Adrenal gland (tissue), 12 donors: ENCODE data around the gene TAL1. TPM values are rescaled to one million over a fixed set of nuclear protein-coding genes. Genes with fewer than 3 reads are reported as not detected.
A peak's percentile ranks its signal among the peaks of the same experiment; 100 is the strongest.

Experiments
- DNase-seq, 7 donors: peaks; one replicate each; pipeline ENCODE4 v3.0.0-alpha.2; 2019 to 2020
- H3K27ac ChIP-seq, 5 donors: fragments of 200-600 bp; sonication (generic) in 4 of 5; 1 replicate in 3 of 5; 2 replicates in 2 of 5; pipeline versions ENCODE4 v1.5.1 to v1.8.0; 2016 to 2020; ENCODE audit warnings: mild to moderate bottlenecking in 1 of 5
- H3K27me3 ChIP-seq: fragments of 200-600 bp; 2 replicates; pipeline ENCODE4 v1.8.0; 2021
- H3K36me3 ChIP-seq, 2 donors: fragments of 200-600 bp; replicated peaks in 1 of 2; 1 replicate in 1 of 2; 2 replicates in 1 of 2; pipeline versions ENCODE4 v1.5.1 to v1.8.0; 2018 to 2022
- H3K4me1 ChIP-seq, 2 donors: fragments of 200-600 bp; replicated peaks in 1 of 2; 1 replicate in 1 of 2; 2 replicates in 1 of 2; pipeline versions ENCODE4 v1.5.1 to v1.8.0; 2018 to 2021
- H3K4me3 ChIP-seq, 4 donors: fragments of 200-600 bp; sonication (generic) in 3 of 4; one replicate each; pipeline ENCODE4 v1.5.1; 2016 to 2018
- H3K9me3 ChIP-seq, 3 donors: fragments of 200-600 bp; sonication (generic) in 1 of 3; replicated peaks in 1 of 3; 1 replicate in 2 of 3; 2 replicates in 1 of 3; pipeline versions ENCODE4 v1.5.1 to v1.8.0; 2016 to 2021
- POLR2A ChIP-seq, 2 donors: fragments of 450-650 bp; IDR thresholded peaks; one replicate each; pipeline ENCODE4 v1.6.1; 2017; ENCODE audit warnings: antibody characterized with exemption in 2 of 2, mild to moderate bottlenecking in 2 of 2, moderate library complexity in 1 of 2
- WGBS, 4 donors: extraction: QIAGEN DNeasy Blood & Tissue Kit in 2 of 4; methylation state at CpG; one replicate each; pipeline versions ENCODE4 v1.1.5 to v1.1.7; 2013 to 2017; 5-methylcytosine and 5-hydroxymethylcytosine counted together
- intact Hi-C, 2 donors: fragments of 100-400 bp; cut with DNase I; formaldehyde crosslinking; loops; one replicate each; pipeline versions ENCODE4 v1.14.1 to v1.15.0; 2022 to 2023
- polyA plus RNA-seq, 3 donors: library from polyadenylated mRNA; stranded (reverse); fragments of 200-250 nt in 2 of 3; fragments of 350-450 nt in 1 of 3; fragmentation: Illumina TruSeq in 1 of 3; extraction: RNeasy Lipid Tissue Mini Kit (QIAGEN cat#74804) in 1 of 3; gene quantifications; one replicate each; pipeline ENCODE4 v1.2.3, GENCODE V29; 2013 to 2014
- total RNA-seq, 9 donors: library from RNA; depleted of rRNA in 4 of 9; stranded (reverse); fragments of >200 nt in 4 of 9; fragments of 120-200 nt in 1 of 9; fragmentation: NEBNext Ultra II Directional in 1 of 9; extraction: Animal tissue kit (Norgen Biotek cat#: 25700) in 1 of 9; gene quantifications; one replicate each; pipeline versions ENCODE4 v1.1.0 to v1.2.4, GENCODE V29; 2013 to 2023
- TF ChIP-seq, protein P1 (sequence below), 6 experiments: fragments of 450-650 bp in 4 of 6; fragments of 200-600 bp in 2 of 6; sonication (generic) in 1 of 6; IDR thresholded peaks; 1 replicate in 5 of 6; 2 replicates in 1 of 6; pipeline versions ENCODE4 v1.5.1 to v1.8.0; 2016 to 2021; ENCODE audit warnings: antibody characterized with exemption in 6 of 6, mild to moderate bottlenecking in 2 of 6, moderate library complexity in 1 of 6
- donor health status: healthy with polysubstance abuse.
- donor health status: Bipolar disorder and iron deficiency.
- donor health status: DM: yes; HTN: yes; CAD: no.
- donor health status: DM: no; HTN: no; CAD: no.
- donor health status: DM: no; HTN: no; CAD: no.
- donor health status: DM: yes; HTN: yes; CAD: no.

TAL1 gene
- total and polyA plus RNA-seq, 12 donors = 1.2 to 13.4 (median 3.2) TPM

- peak in 1 of 7 donors; percentile 14 for DNase-seq
- Histone ChIP-seq H3K27ac (no peak overlapping the region), H3K4me1 (peaks cover 6 to 8% of the 10 kb centered on the region in 2 donors), H3K9me3 (no peaks in the 10 kb centered on the region), H3K4me3 (no peak overlapping the region), H3K27me3 (peaks cover 1% of the 10 kb centered on the region), H3K36me3 (no peaks in the 10 kb centered on the region)
- WGBS, 4 donors = 92 to 96% (median 94%) methylated on average over 10 to 13 of the region's 13 CpGs
- TF ChIP-seq POLR2A (IDR thresholded peaks at IDR 0.05) = no peak
- TF ChIP-seq, protein P1, sequence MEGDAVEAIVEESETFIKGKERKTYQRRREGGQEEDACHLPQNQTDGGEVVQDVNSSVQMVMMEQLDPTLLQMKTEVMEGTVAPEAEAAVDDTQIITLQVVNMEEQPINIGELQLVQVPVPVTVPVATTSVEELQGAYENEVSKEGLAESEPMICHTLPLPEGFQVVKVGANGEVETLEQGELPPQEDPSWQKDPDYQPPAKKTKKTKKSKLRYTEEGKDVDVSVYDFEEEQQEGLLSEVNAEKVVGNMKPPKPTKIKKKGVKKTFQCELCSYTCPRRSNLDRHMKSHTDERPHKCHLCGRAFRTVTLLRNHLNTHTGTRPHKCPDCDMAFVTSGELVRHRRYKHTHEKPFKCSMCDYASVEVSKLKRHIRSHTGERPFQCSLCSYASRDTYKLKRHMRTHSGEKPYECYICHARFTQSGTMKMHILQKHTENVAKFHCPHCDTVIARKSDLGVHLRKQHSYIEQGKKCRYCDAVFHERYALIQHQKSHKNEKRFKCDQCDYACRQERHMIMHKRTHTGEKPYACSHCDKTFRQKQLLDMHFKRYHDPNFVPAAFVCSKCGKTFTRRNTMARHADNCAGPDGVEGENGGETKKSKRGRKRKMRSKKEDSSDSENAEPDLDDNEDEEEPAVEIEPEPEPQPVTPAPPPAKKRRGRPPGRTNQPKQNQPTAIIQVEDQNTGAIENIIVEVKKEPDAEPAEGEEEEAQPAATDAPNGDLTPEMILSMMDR (IDR thresholded peaks at IDR 0.05) = no peak
- intact Hi-C loops = loop anchor here (10.0 kb wide), 2 partner anchors 248 to 538 kb away; partner anchors contain the start of gene FOXD2 (in 1 of the 2)
Measured at GRCh38 chr1:47186267-47187185, 45.5 kb downstream of the TAL1 start.

- Histone ChIP-seq H3K27me3 (peaks cover 8% of the 10 kb centered on the region), H3K4me3 (no peak overlapping the region), H3K4me1 (peaks cover 3 to 5% of the 10 kb centered on the region in 2 donors), H3K27ac (no peak overlapping the region), H3K9me3 (no peaks in the 10 kb centered on the region), H3K36me3 (no peaks in the 10 kb centered on the region)
- intact Hi-C loops = loop anchor here (5.0 to 10.0 kb wide), 3 partner anchors 72 to 540 kb away; partner anchors contain the start of gene FOXD2 (in 1 of the 2)
- no peak for TF ChIP-seq POLR2A (IDR thresholded peaks at IDR 0.05)
- TF ChIP-seq, protein P1 (IDR thresholded peaks at IDR 0.05) = no peak
- DNase-seq = no peak
- WGBS, 4 donors = 78 to 85% (median 84%) methylated on average over 10 to 14 of the region's 14 CpGs
Measured at GRCh38 chr1:47184822-47185677, 47.0 kb downstream of the TAL1 start.

DNA sequence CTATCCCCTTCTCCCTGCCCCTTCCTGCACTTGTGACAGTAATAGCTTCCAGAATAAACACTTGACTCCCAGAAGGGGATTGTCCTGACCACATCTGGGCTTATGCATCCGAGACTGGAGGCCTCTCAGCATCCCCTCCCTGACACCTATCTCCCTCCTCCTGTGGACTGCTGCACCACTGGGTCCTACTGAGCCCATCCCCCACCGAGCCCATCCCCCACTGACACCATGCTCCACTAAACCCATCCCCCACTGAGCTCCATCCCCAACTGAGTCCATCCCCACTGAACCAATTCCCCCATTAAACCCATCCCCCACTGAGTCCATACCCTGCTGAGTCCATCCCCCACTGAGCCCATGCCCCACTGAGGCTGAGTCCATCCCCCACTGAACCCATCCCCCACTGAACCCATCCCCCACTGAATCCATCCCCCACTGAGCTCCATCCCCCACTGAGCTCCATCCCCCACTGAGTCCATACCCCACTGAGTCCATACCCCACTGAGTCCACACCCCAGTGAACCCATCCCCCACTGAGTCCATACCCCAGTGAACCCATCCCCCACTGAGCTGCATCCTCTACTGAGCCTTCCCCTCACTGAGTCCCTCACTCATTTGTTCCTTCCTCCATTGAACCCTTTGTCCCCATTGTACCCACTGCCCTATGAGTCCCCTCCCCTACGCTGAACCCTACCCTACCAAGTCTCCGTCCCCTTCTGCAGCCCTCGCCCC lies 47.8 kb downstream of the TAL1 start:
- Histone ChIP-seq H3K27me3 (peaks cover 8% of the 10 kb centered on the region), H3K9me3 (no peaks in the 10 kb centered on the region), H3K4me3 (no peak overlapping the region), H3K27ac (no peak overlapping the region), H3K4me1 (peaks cover 5 to 11% of the 10 kb centered on the region in 2 donors), H3K36me3 (no peaks in the 10 kb centered on the region)
- intact Hi-C loops = loop anchor here (5.0 to 10.0 kb wide), 3 partner anchors 73 to 541 kb away; partner anchors contain the start of gene FOXD2 (in 1 of the 2)
- DNase-seq = no peak
- no peak for TF ChIP-seq POLR2A (IDR thresholded peaks at IDR 0.05)
- TF ChIP-seq, protein P1 (IDR thresholded peaks at IDR 0.05) = no peak
- 73 to 87% (median 81%) methylated on average over 5 of the region's 5 CpGs for WGBS, 4 donors
